Testis (tissue), 3 donors: ENCODE measurements around the gene TAP2. TPM values are rescaled to one million over a fixed set of nuclear protein-coding genes. Genes with fewer than 3 reads are reported as not detected.
A peak's percentile ranks its signal among the peaks of the same experiment; 100 is the strongest.

Source experiments
- DNase-seq: peaks from one replicate; pipeline ENCODE4 v3.0.0-alpha.2; 2019
- H3K27ac ChIP-seq, 2 donors: fragments of 200-600 bp; sonication (generic); one replicate each; pipeline ENCODE4 v1.5.1; 2019
- H3K27me3 ChIP-seq: fragments of 200-600 bp; sonication (generic); one replicate; pipeline ENCODE4 v1.5.1; 2019
- H3K36me3 ChIP-seq: fragments of 200-600 bp; sonication (generic); one replicate; pipeline ENCODE4 v1.5.1; 2017; ENCODE audit warnings: low read depth; ENCODE audit errors: missing control alignments
- H3K4me1 ChIP-seq: fragments of 200-600 bp; sonication (generic); one replicate; pipeline ENCODE4 v1.5.1; 2019
- H3K4me3 ChIP-seq, 2 donors: fragments of 200-600 bp; sonication (generic); one replicate each; pipeline ENCODE4 v1.5.1; 2017 to 2019
- H3K9me3 ChIP-seq: fragments of 200-600 bp; sonication (generic); one replicate; pipeline ENCODE4 v1.5.1; 2017
- CTCF ChIP-seq, 3 experiments: fragments of 450-650 bp in 2 of 3; fragments of 200-600 bp in 1 of 3; sonication (generic) in 1 of 3; IDR thresholded peaks; one replicate each; pipeline ENCODE4 v1.5.1; 2016 to 2019; ENCODE audit warnings: antibody characterized with exemption in 3 of 3, mild to moderate bottlenecking in 2 of 3, moderate library complexity in 1 of 3
- POLR2A ChIP-seq: fragments of 450-650 bp; IDR thresholded peaks from one replicate; pipeline ENCODE4 v1.6.1; 2017; ENCODE audit warnings: antibody characterized with exemption, mild to moderate bottlenecking, moderate library complexity
- WGBS, 2 donors: methylation state at CpG; one replicate each; pipeline ENCODE4 v1.1.5; 2018; 5-methylcytosine and 5-hydroxymethylcytosine counted together
- intact Hi-C: fragments of 100-400 bp; cut with DNase I; formaldehyde crosslinking; loops from one replicate; pipeline ENCODE4 v1.15.1; 2023; ENCODE audit warnings: low total_unique reads
- polyA plus RNA-seq: library from polyadenylated mRNA; stranded (reverse); fragments of 350-450 nt; fragmentation: Illumina TruSeq; extraction: RNeasy Lipid Tissue Mini Kit (QIAGEN cat#74804); gene quantifications from one replicate; pipeline ENCODE4 v1.2.3, GENCODE V29; 2014; ENCODE audit warnings: low read depth, low replicate concordance; ENCODE audit not compliant: insufficient read depth
- total RNA-seq, 2 donors: library from RNA; depleted of rRNA; stranded (reverse); fragments of >200 nt; gene quantifications; one replicate each; pipeline ENCODE4 v1.2.3, GENCODE V29; 2016

Gene TAP2
- total and polyA plus RNA-seq, 3 donors from 2014 or later: 6.3 to 10.2 (median 9.1) TPM

DNA sequence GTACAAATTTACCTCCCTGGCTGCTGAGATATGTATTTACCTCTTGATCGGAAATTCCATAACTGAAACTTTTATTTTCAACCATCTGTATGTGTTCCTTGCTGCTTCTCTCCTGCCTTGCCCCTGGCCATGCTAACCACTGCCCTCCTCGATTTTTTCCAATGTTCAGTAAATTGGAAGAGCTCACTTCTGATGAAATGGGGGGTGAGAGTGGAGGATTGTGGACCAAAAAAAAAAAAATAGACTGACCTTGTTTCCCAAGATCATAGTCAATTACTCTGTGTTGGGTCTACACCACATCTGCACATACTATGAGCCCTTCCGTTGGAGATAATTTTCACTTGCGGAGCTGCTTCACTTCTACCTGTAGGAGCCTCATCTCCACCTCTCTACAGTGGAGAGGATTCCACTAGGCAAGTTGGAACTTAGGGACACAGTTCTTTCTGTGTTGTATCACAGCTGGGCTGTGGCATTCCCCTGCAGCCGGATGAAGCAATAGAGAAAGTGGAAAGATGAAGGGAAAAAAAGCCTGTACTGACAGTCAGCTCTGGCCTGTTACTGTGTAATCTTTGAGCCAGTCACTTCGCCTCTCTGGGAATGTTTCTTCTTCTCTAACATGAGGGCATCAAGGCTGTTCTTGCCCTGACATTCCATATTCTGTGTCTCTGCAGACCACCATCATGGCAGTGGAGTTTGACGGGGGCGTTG, 17.1 kb upstream of the TAP2 start:
- H3K4me1 ChIP-seq: peaks cover 13% of the 10 kb centered on the region
- no peaks in the 10 kb centered on the region for H3K36me3 ChIP-seq
- no peak overlapping the region for H3K4me3 ChIP-seq
- TF ChIP-seq CTCF (IDR thresholded peaks at IDR 0.05): peak in 1 of 3 experiments; percentile 6
- no peak for TF ChIP-seq POLR2A
- DNase-seq: no peak
- no peaks in the 10 kb centered on the region for H3K9me3 ChIP-seq
- 80 to 84% methylated on average over 8 of the region's 8 CpGs for WGBS, 2 donors
- intact Hi-C loops: no loop called here
- H3K27me3 ChIP-seq: no peaks in the 10 kb centered on the region
- H3K27ac ChIP-seq: peak overlapping the region in 1 of 2 donors; percentile 98

DNA sequence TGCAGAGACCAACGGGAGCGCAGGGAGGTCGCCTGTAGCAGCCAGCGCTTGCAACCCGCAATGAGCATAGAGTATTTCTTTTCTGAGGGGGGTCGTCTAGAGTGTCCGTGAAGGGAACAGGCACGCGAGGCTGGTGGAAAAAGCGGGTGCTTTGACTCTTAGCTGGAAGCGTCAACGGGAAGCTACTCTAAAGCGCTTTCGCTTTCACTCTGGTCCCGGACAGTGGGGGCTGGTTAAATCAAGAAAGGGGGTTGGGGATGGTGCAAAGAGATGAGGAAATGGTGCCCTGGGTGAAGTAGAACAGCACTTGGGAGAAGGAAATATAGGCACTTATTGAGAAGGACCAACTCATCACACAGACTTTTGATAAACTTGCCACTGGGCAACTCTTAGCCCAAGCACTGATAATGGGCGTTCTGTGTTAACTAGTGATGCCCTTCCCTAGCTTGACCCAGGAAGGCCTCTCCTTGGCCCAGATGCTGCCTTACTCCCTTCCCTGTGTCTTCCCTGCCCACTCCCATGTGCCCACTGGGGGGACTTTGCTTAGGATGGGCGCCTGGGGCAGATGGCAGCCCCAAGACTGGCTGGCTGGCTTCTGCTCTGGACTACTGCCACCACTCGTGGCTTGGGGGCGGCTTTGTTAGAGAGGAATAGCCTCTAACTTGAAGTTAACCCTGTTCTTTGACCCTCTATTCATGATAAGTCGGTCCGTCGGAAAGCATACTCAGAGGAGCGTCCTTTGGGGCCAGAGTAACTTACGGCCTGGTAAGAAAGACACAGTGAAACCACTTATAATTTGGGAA, 16.0 kb upstream of the TAP2 start:
- peak; percentile 49 for DNase-seq
- peak overlapping the region; percentile 96 to 98 for H3K27ac ChIP-seq
- no peaks in the 10 kb centered on the region for H3K27me3 ChIP-seq
- no peak for TF ChIP-seq CTCF (IDR thresholded peaks at IDR 0.05)
- no peak for TF ChIP-seq POLR2A
- peak overlapping the region; percentile 84 to 88 for H3K4me3 ChIP-seq
- intact Hi-C loops: no loop called here
- 7 to 11% methylated on average over 23 to 24 of the region's 24 CpGs for WGBS, 2 donors
- no peaks in the 10 kb centered on the region for H3K36me3 ChIP-seq
- no peaks in the 10 kb centered on the region for H3K9me3 ChIP-seq
- peaks cover 13% of the 10 kb centered on the region for H3K4me1 ChIP-seq

- peak within 1 kb of the TSS; percentile 96 to 98 for H3K27ac ChIP-seq
- H3K4me3 ChIP-seq: peak within 1 kb of the TSS; percentile 84 to 88
- peak; percentile 95 for DNase-seq
- no peaks in the 10 kb centered on the region for H3K9me3 ChIP-seq
- intact Hi-C loops: no loop called here
- peak; percentile 27 for TF ChIP-seq POLR2A
- TF ChIP-seq CTCF (IDR thresholded peaks at IDR 0.05): peak; percentile 70 to 90 (median 84)
- no peaks in the 10 kb centered on the region for H3K27me3 ChIP-seq
- H3K4me1 ChIP-seq: peaks cover 13% of the 10 kb centered on the region
- H3K36me3 ChIP-seq: no peaks in the 10 kb centered on the region
- 0 to 2% methylated on average over 10 to 59 of the region's 68 CpGs for whole genome bisulfite sequencing, 2 donors
Observed at GRCh38 chr6:32853541-32854375, 15.2 kb upstream of the TAP2 start, which contains the start of the genes PSMB9 and TAP1. TSS of gene PSMB9 (plus strand) at chr6:32854192. CDS start at chr6:32854230, 38 bp downstream. TSS of gene TAP1 (minus strand) at chr6:32853704. CDS start at chr6:32853636, 68 bp downstream.

GRCh38 chr6:32852844-32853540, 14.5 kb upstream of the TAP2 start:
- intact Hi-C loops: no loop called here
- no peaks in the 10 kb centered on the region for H3K9me3 ChIP-seq
- peak overlapping the region; percentile 96 to 98 for H3K27ac ChIP-seq
- peak overlapping the region; percentile 84 to 88 for H3K4me3 ChIP-seq
- H3K36me3 ChIP-seq: no peaks in the 10 kb centered on the region
- no peaks in the 10 kb centered on the region for H3K27me3 ChIP-seq
- WGBS, 2 donors: 0 to 1% methylated on average over 10 to 28 of the region's 41 CpGs
- peaks cover 13% of the 10 kb centered on the region for H3K4me1 ChIP-seq
- DNase-seq: peak; percentile 44
- no peak for TF ChIP-seq CTCF (IDR thresholded peaks at IDR 0.05)
- no peak for TF ChIP-seq POLR2A
